Thyroid gland (tissue), 4 donors: ENCODE data around the gene CAMTA1. TPM values are rescaled to one million over a fixed set of nuclear protein-coding genes. Genes with fewer than 3 reads are reported as not detected.

Experiments
- DNase-seq, 2 donors: peaks; one replicate each; pipeline ENCODE4 v3.0.0-alpha.2; 2019
- H3K27ac ChIP-seq, 3 donors: fragments of 200-600 bp; sonication (generic); 1 replicate in 2 of 3; 2 replicates in 1 of 3; pipeline ENCODE4 v1.5.1; 2016 to 2019; ENCODE audit warnings: mild to moderate bottlenecking in 1 of 3, moderate library complexity in 1 of 3
- H3K27me3 ChIP-seq: fragments of 200-600 bp; sonication (generic); one replicate; pipeline ENCODE4 v1.5.1; 2019
- H3K36me3 ChIP-seq, 2 donors: fragments of 200-600 bp; sonication (generic); one replicate each; pipeline ENCODE4 v1.5.1; 2016 to 2019
- H3K4me1 ChIP-seq, 2 donors: fragments of 200-600 bp; sonication (generic); one replicate each; pipeline ENCODE4 v1.5.1; 2017 to 2019
- H3K4me3 ChIP-seq, 3 donors: fragments of 200-600 bp; sonication (generic); replicated peaks in 1 of 3; 1 replicate in 2 of 3; 2 replicates in 1 of 3; pipeline ENCODE4 v1.5.1; 2016; ENCODE audit warnings: mild to moderate bottlenecking in 1 of 3
- H3K9me3 ChIP-seq: fragments of 200-600 bp; sonication (generic); one replicate; pipeline ENCODE4 v1.5.1; 2017
- CTCF ChIP-seq, 6 experiments: fragments of 200-600 bp in 3 of 6; fragments of 450-650 bp in 3 of 6; sonication (generic) in 3 of 6; IDR thresholded peaks; one replicate each; pipeline ENCODE4 v1.5.1; 2016 to 2019; ENCODE audit warnings: antibody characterized with exemption in 6 of 6, mild to moderate bottlenecking in 2 of 6, inconsistent platforms in 1 of 6, moderate library complexity in 1 of 6
- POLR2A ChIP-seq, 2 donors: fragments of 450-650 bp; IDR thresholded peaks; one replicate each; pipeline ENCODE4 v1.6.1; 2017; ENCODE audit warnings: antibody characterized with exemption in 2 of 2, mild to moderate bottlenecking in 2 of 2, moderate library complexity in 1 of 2
- WGBS, 2 donors: methylation state at CpG; one replicate each; pipeline ENCODE4 v1.1.5; 2017; 5-methylcytosine and 5-hydroxymethylcytosine counted together
- intact Hi-C: fragments of 100-400 bp; cut with DNase I; formaldehyde crosslinking; loops from one replicate; pipeline ENCODE4 v1.15.1; 2023
- total RNA-seq, 4 donors: library from RNA; depleted of rRNA; stranded (reverse); fragments of >200 nt; gene quantifications; one replicate each; pipeline ENCODE4 v1.2.3, GENCODE V29; 2016

Gene CAMTA1
- total RNA-seq, 4 donors from 2014 or later = 63.9 to 124 (median 101) TPM

- Histone ChIP-seq H3K4me1 (no peaks in the 10 kb centered on the region), H3K27me3 (no peaks in the 10 kb centered on the region), H3K27ac (no peak overlapping the region), H3K4me3 (no peak overlapping the region), H3K36me3 (no peaks in the 10 kb centered on the region), H3K9me3 (no peaks in the 10 kb centered on the region)
- intact Hi-C loops = no loop called here
- no peak for DNase-seq
- TF ChIP-seq POLR2A (IDR thresholded peaks at IDR 0.05) = no peak
- TF ChIP-seq CTCF (IDR thresholded peaks at IDR 0.05) = no peak
- 63 to 64% methylated on average over 10 of the region's 10 CpGs for WGBS, 2 donors
Measured at GRCh38 chr1:6998267-6998666, 213.0 kb downstream of the CAMTA1 start.

GRCh38 chr1:6999826-7000225 lies 214.6 kb downstream of the CAMTA1 start:
- Histone ChIP-seq H3K4me3 (no peak overlapping the region), H3K9me3 (no peaks in the 10 kb centered on the region), H3K36me3 (no peaks in the 10 kb centered on the region), H3K4me1 (no peaks in the 10 kb centered on the region), H3K27ac (no peak overlapping the region), H3K27me3 (no peaks in the 10 kb centered on the region)
- no peak for DNase-seq
- TF ChIP-seq POLR2A (IDR thresholded peaks at IDR 0.05) = no peak
- TF ChIP-seq CTCF (IDR thresholded peaks at IDR 0.05) = no peak
- intact Hi-C loops = no loop called here
- WGBS, 2 donors = 86 to 91% methylated on average over 6 of the region's 6 CpGs

GRCh38 chr1:7000720-7001119 lies 215.5 kb downstream of the CAMTA1 start:
- TF ChIP-seq POLR2A (IDR thresholded peaks at IDR 0.05) (no peak), CTCF (IDR thresholded peaks at IDR 0.05) (no peak)
- 87 to 95% methylated on average over 3 of the region's 3 CpGs for WGBS, 2 donors
- intact Hi-C loops = no loop called here
- H3K36me3 ChIP-seq = no peaks in the 10 kb centered on the region
- H3K27me3 ChIP-seq = no peaks in the 10 kb centered on the region
- no peak for DNase-seq
- H3K27ac ChIP-seq = no peak overlapping the region
- H3K4me3 ChIP-seq = no peak overlapping the region
- no peaks in the 10 kb centered on the region for H3K4me1 ChIP-seq
- H3K9me3 ChIP-seq = no peaks in the 10 kb centered on the region

- WGBS, 2 donors = 79 to 80% methylated on average over 7 to 8 of the region's 8 CpGs
- TF ChIP-seq POLR2A (IDR thresholded peaks at IDR 0.05) = no peak
- TF ChIP-seq CTCF (IDR thresholded peaks at IDR 0.05) = no peak
- Histone ChIP-seq H3K27ac (no peak overlapping the region), H3K27me3 (no peaks in the 10 kb centered on the region), H3K36me3 (no peaks in the 10 kb centered on the region), H3K9me3 (no peaks in the 10 kb centered on the region), H3K4me3 (no peak overlapping the region), H3K4me1 (no peaks in the 10 kb centered on the region)
- no peak for DNase-seq
- intact Hi-C loops = no loop called here
Measured at GRCh38 chr1:7002728-7003127, 217.5 kb downstream of the CAMTA1 start.

- intact Hi-C loops = no loop called here
- 73 to 80% methylated on average over 5 of the region's 5 CpGs for WGBS, 2 donors
- H3K4me3 ChIP-seq = no peak overlapping the region
- no peaks in the 10 kb centered on the region for H3K4me1 ChIP-seq
- TF ChIP-seq CTCF (IDR thresholded peaks at IDR 0.05) (no peak), POLR2A (IDR thresholded peaks at IDR 0.05) (no peak)
- no peaks in the 10 kb centered on the region for H3K9me3 ChIP-seq
- no peaks in the 10 kb centered on the region for H3K36me3 ChIP-seq
- DNase-seq = no peak
- H3K27me3 ChIP-seq = no peaks in the 10 kb centered on the region
- no peak overlapping the region for H3K27ac ChIP-seq
Measured at GRCh38 chr1:7003676-7004075, 218.4 kb downstream of the CAMTA1 start.
